ENCODE results near the gene PPP2R2D. TPM values are rescaled to one million over a fixed set of nuclear protein-coding genes. Genes with fewer than 3 reads are reported as not detected.
A peak's percentile ranks its signal among the peaks of the same experiment; 100 is the strongest.

PPP2R2D gene
- total RNA-seq, 1 donor from 2014 or later: 28.3 TPM

DNA sequence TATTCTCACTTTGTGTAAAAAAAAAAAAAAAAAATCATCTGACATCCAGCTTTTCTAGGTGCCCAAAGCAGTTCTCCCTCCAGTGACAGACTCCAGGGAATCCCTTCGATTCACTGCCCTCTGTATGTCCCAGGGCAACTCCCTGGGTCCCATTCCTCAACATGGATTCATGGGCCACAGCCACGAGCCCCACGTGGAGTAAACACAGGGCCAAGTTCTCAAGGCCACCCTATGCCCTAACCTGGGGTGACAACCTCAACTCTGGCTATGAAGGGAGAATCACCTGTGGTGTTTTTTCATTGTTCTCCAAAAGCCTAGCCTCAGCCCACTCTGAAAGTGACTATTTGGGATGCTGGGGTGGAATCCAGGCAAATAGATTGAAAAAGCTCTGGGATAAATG lies 77.6 kb downstream of the PPP2R2D start:
- no peak for DNase-seq
- no peak for ATAC-seq
- Histone ChIP-seq H3K27ac (no peak overlapping the region), H3K9me3 (no peaks in the 10 kb centered on the region), H3K4me1 (peaks cover 22% of the 10 kb centered on the region), H3K4me3 (no peak overlapping the region), H3K27me3 (no peaks in the 10 kb centered on the region), H3K36me3 (no peaks in the 10 kb centered on the region)
- intact Hi-C loops (cut with DNase I): no loop called here
- TF ChIP-seq, protein P1, sequence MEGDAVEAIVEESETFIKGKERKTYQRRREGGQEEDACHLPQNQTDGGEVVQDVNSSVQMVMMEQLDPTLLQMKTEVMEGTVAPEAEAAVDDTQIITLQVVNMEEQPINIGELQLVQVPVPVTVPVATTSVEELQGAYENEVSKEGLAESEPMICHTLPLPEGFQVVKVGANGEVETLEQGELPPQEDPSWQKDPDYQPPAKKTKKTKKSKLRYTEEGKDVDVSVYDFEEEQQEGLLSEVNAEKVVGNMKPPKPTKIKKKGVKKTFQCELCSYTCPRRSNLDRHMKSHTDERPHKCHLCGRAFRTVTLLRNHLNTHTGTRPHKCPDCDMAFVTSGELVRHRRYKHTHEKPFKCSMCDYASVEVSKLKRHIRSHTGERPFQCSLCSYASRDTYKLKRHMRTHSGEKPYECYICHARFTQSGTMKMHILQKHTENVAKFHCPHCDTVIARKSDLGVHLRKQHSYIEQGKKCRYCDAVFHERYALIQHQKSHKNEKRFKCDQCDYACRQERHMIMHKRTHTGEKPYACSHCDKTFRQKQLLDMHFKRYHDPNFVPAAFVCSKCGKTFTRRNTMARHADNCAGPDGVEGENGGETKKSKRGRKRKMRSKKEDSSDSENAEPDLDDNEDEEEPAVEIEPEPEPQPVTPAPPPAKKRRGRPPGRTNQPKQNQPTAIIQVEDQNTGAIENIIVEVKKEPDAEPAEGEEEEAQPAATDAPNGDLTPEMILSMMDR (IDR thresholded peaks at IDR 0.05): no peak

DNA sequence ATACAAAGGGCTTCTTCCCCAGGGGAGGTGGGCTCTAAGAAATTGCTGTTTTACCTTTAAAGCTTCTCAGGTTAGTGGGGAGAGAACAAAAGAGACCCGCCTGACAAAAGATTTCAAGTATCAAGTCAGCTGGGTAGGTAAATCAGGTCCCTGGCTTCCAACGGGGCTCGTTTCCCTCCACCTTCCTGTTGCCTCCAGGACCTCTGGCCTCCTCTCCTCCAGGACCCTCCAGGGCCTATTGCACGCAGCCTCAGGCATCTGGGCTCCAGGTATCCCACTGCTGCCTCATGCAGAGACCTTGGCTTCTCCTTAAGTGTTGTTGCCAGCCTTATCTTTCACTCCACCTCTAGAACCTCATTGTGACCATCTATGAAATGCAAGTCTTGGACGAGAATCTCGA lies 78.0 kb downstream of the PPP2R2D start:
- TF ChIP-seq, protein P1 (IDR thresholded peaks at IDR 0.05): no peak
- Histone ChIP-seq H3K27me3 (no peaks in the 10 kb centered on the region), H3K9me3 (no peaks in the 10 kb centered on the region), H3K27ac (no peak overlapping the region), H3K4me1 (peaks cover 22% of the 10 kb centered on the region), H3K36me3 (no peaks in the 10 kb centered on the region), H3K4me3 (no peak overlapping the region)
- intact Hi-C loops (cut with DNase I): no loop called here
- DNase-seq (no peak), ATAC-seq (no peak)

DNA sequence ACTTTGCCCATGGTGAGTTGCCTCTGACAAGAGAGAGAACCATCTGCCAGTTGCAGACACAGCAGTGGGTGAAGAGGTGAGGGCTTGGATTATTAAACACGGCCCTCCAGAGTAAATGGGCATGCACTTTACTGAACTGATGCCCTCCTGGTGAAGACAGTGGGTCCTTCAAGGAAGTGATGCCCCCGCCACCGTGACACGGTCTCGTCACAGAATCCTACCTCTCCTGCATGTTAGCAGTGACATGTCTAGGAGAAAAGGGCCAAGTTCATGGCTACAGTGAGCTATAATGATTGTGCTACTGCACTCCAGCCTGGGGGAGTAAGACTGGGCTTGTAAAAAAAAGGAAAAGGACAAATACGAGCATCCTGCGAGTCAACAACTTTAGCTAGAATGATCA lies 78.5 kb downstream of the PPP2R2D start:
- H3K4me3 ChIP-seq: peak overlapping the region; percentile 94
- DNase-seq: no peak
- intact Hi-C loops (cut with DNase I): no loop called here
- TF ChIP-seq, protein P1 (IDR thresholded peaks at IDR 0.05): no peak
- ATAC-seq: no peak
- H3K27ac ChIP-seq: no peak overlapping the region
- H3K27me3 ChIP-seq: no peaks in the 10 kb centered on the region
- H3K9me3 ChIP-seq: no peaks in the 10 kb centered on the region
- peaks cover 22% of the 10 kb centered on the region for H3K4me1 ChIP-seq
- H3K36me3 ChIP-seq: no peaks in the 10 kb centered on the region

DNA sequence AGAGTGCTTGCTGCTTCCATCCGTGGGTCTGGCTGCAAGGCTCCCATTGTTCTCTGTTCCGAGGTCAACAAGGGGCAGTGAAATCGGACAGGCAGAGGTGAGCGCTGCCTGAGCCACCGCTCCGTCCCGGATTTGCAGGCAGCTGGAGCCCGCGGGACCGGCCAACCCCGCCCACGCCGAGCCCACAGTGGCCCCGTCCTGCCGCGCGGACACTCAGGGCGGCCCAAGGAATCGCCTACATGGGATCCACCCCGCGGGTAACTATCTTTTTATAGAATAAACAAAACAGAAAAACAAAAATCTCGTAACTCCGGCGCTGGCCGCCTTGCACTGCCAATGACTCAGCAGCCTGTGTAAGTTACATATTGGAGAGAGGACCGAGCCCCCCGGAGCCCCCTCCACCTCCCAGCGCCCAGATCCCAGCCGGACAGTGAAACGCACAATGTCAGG lies 79.0 kb downstream of the PPP2R2D start:
- Histone ChIP-seq H3K4me1 (peaks cover 22% of the 10 kb centered on the region), H3K4me3 (peak overlapping the region; percentile 94), H3K27ac (no peak overlapping the region), H3K9me3 (no peaks in the 10 kb centered on the region), H3K27me3 (no peaks in the 10 kb centered on the region), H3K36me3 (no peaks in the 10 kb centered on the region)
- DNase-seq: no peak
- intact Hi-C loops (cut with DNase I): no loop called here
- ATAC-seq: no peak
- TF ChIP-seq, protein P1 (IDR thresholded peaks at IDR 0.05): no peak

DNA sequence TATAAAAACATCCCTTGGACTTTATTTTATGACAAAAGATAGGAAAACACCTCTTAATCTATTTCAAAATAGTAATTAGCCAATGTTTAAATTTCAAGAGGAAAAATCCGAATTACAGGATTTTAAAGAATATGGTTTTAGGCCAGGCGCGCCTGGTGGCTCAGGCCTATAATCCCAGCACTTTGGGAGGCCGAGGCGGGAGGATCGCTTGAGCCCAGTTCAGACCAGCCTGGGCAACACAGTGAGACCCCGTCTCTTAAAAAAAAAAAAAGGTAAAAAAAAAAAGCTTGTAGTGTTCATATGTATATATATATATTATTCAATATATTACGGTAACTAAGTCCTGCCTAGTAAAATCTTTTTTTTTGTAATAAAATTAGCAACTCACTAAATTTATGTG lies 79.5 kb downstream of the PPP2R2D start:
- H3K36me3 ChIP-seq: no peaks in the 10 kb centered on the region
- intact Hi-C loops (cut with DNase I): no loop called here
- peaks cover 22% of the 10 kb centered on the region for H3K4me1 ChIP-seq
- DNase-seq (no peak), ATAC-seq (no peak)
- H3K27me3 ChIP-seq: no peaks in the 10 kb centered on the region
- peak overlapping the region; percentile 94 for H3K4me3 ChIP-seq
- no peaks in the 10 kb centered on the region for H3K9me3 ChIP-seq
- TF ChIP-seq, protein P1 (IDR thresholded peaks at IDR 0.05): no peak
- H3K27ac ChIP-seq: no peak overlapping the region

All from upper lobe of right lung (tissue), 1 donor.